ENCODE results near the gene MTPN.

DNA sequence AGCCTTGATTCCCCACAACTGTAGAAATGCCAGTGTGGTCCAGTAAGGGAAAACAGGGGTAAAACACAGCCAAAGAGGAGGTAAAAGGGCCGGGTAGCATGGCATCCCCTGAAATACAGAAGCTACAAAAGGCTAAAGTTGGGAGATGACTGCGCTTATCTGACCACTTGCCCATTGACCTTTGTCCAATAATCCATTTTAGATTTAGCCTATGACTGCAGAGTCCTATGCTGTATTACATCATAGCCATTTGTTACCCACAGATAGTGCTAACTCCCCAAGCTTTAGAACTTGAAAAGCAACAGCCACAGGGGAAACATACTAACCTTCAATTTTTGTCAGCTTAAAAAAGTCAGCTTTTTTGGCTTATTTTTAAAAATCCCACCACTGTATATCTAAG lies 26.2 kb downstream of the MTPN start:
- TF ChIP-seq YY1 (IDR thresholded peaks at IDR 0.05; ENCODE audit: insufficient read depth, insufficient read length) (no peak), SUZ12 (IDR thresholded peaks at IDR 0.05; ENCODE audit: extremely low read depth, insufficient read depth, insufficient read length) (no peak), ZNF274 (IDR thresholded peaks at IDR 0.05; ENCODE audit: low read depth, low read length) (no peak)
